Liver (tissue), 9 donors: Measurements from ENCODE around the gene DUSP23. TPM values are rescaled to one million over a fixed set of nuclear protein-coding genes. Genes with fewer than 3 reads are reported as not detected.

Source experiments
- DNase-seq: peaks from one replicate; pipeline ENCODE4 v3.0.0-alpha.2; 2017; ENCODE audit warnings: low spot score
- H3K27ac ChIP-seq, 2 donors: one replicate each; pipeline ENCODE4 v1.7.0; 2013; ENCODE audit warnings: inconsistent platforms in 2 of 2, low read length in 2 of 2, control low read depth in 1 of 2, low read depth in 1 of 2, mild to moderate bottlenecking in 1 of 2
- H3K27me3 ChIP-seq, 4 donors: one replicate each; pipeline versions ENCODE4 v1.6.1 to v1.7.0; 2013; ENCODE audit warnings: low read length in 3 of 4, inconsistent platforms in 1 of 4, mild to moderate bottlenecking in 1 of 4, moderate library complexity in 1 of 4; ENCODE audit not compliant: control insufficient read depth in 4 of 4, insufficient read depth in 4 of 4
- H3K36me3 ChIP-seq, 4 donors: one replicate each; pipeline versions ENCODE4 v1.6.1 to v1.7.0; 2013; ENCODE audit warnings: low read length in 3 of 4, mild to moderate bottlenecking in 3 of 4, low read depth in 1 of 4, moderate library complexity in 1 of 4; ENCODE audit not compliant: control insufficient read depth in 4 of 4, insufficient read depth in 3 of 4
- H3K4me1 ChIP-seq, 4 donors: one replicate each; pipeline versions ENCODE4 v1.6.1 to v1.7.0; 2013; ENCODE audit warnings: low read length in 3 of 4, mild to moderate bottlenecking in 3 of 4, moderate library complexity in 1 of 4; ENCODE audit not compliant: control insufficient read depth in 4 of 4, insufficient read depth in 4 of 4
- H3K4me3 ChIP-seq, 3 donors: one replicate each; pipeline versions ENCODE4 v1.6.1 to v1.7.0; 2013; ENCODE audit warnings: low read length in 3 of 3, control low read depth in 1 of 3, low read depth in 1 of 3, mild to moderate bottlenecking in 1 of 3
- H3K9ac ChIP-seq, 2 donors: one replicate each; pipeline ENCODE4 v1.7.0; 2013; ENCODE audit warnings: low read length in 2 of 2, mild to moderate bottlenecking in 2 of 2, moderate library complexity in 2 of 2, control low read depth in 1 of 2, low read depth in 1 of 2
- H3K9me3 ChIP-seq, 4 donors: one replicate each; pipeline versions ENCODE4 v1.6.1 to v1.7.0; 2013; ENCODE audit warnings: low read length in 3 of 4; ENCODE audit not compliant: control insufficient read depth in 4 of 4
- ATF3 ChIP-seq: IDR thresholded peaks from 2 replicates; pipeline ENCODE4 v1.6.1; 2016; ENCODE audit warnings: antibody characterized with exemption
- EGR1 ChIP-seq, 2 donors: IDR thresholded peaks; 2 replicates each; pipeline ENCODE4 v1.6.1; 2016 to 2018; ENCODE audit warnings: antibody characterized with exemption in 2 of 2, low read depth in 2 of 2
- FOXA1 ChIP-seq: IDR thresholded peaks from 2 replicates; pipeline ENCODE4 v1.6.1; 2016; ENCODE audit warnings: antibody characterized with exemption
- FOXA2 ChIP-seq: IDR thresholded peaks from 2 replicates; pipeline ENCODE4 v1.6.1; 2016; ENCODE audit warnings: antibody characterized with exemption
- GABPA ChIP-seq, 2 donors: IDR thresholded peaks in 1 of 2; conservative IDR thresholded peaks in 1 of 2; 2 replicates each; pipeline ENCODE4 v1.6.1; 2016; ENCODE audit warnings: antibody characterized with exemption in 2 of 2, mild to moderate bottlenecking in 1 of 2, moderate library complexity in 1 of 2
- HNF4A ChIP-seq, 2 donors: conservative IDR thresholded peaks; 2 replicates each; pipeline ENCODE4 v1.6.1; 2016; ENCODE audit warnings: antibody characterized with exemption in 2 of 2, mild to moderate bottlenecking in 2 of 2
- HNF4G ChIP-seq: IDR thresholded peaks from 2 replicates; pipeline ENCODE4 v1.6.1; 2016; ENCODE audit warnings: antibody characterized with exemption
- JUND ChIP-seq, 2 donors: IDR thresholded peaks; 2 replicates each; pipeline ENCODE4 v1.6.1; 2016; ENCODE audit warnings: antibody characterized with exemption in 2 of 2
- NR2F2 ChIP-seq: IDR thresholded peaks from 2 replicates; pipeline ENCODE4 v1.6.1; 2016; ENCODE audit warnings: antibody characterized with exemption
- RAD21 ChIP-seq, 2 donors: IDR thresholded peaks; 2 replicates each; pipeline ENCODE4 v1.6.1; 2016; ENCODE audit warnings: antibody characterized with exemption in 2 of 2, mild to moderate bottlenecking in 2 of 2
- RXRA ChIP-seq, 2 donors: IDR thresholded peaks; 2 replicates each; pipeline ENCODE4 v1.6.1; 2017 to 2018; ENCODE audit warnings: antibody characterized with exemption in 2 of 2, mild to moderate bottlenecking in 1 of 2
- SP1 ChIP-seq: IDR thresholded peaks from 2 replicates; pipeline ENCODE4 v1.6.1; 2018; ENCODE audit warnings: antibody characterized with exemption, mild to moderate bottlenecking
- TAF1 ChIP-seq: conservative IDR thresholded peaks from 2 replicates; pipeline ENCODE4 v1.6.1; 2016; ENCODE audit warnings: antibody characterized with exemption, mild to moderate bottlenecking
- YY1 ChIP-seq: IDR thresholded peaks from 2 replicates; pipeline ENCODE4 v1.6.1; 2016; ENCODE audit warnings: antibody characterized with exemption, mild to moderate bottlenecking
- ZBTB33 ChIP-seq: IDR thresholded peaks from 2 replicates; pipeline ENCODE4 v1.6.1; 2016; ENCODE audit warnings: antibody characterized with exemption
- WGBS: extraction: QIAGEN DNeasy Blood & Tissue Kit; methylation state at CpG from one replicate; pipeline ENCODE4 v1.1.7; 2013; 5-methylcytosine and 5-hydroxymethylcytosine counted together
- polyA plus RNA-seq, 2 donors: library from polyadenylated mRNA; stranded (reverse) in 1 of 2; unstranded in 1 of 2; fragments of 200-250 nt in 1 of 2; fragments of >200 nt in 1 of 2; fragmentation: Nextera tagmentation in 1 of 2; extraction: Ambion mirVana in 1 of 2; gene quantifications; one replicate each; pipeline versions ENCODE4 v1.2.1 to v1.2.3, GENCODE V29; 2013 to 2015
- total RNA-seq, 2 donors: library from RNA; depleted of rRNA; stranded (reverse); fragments of >200 nt; gene quantifications; one replicate each; pipeline ENCODE4 v1.2.3, GENCODE V29; 2014
- TF ChIP-seq, protein P1 (sequence below): IDR thresholded peaks from 2 replicates; pipeline ENCODE4 v1.6.1; 2016; ENCODE audit warnings: antibody characterized with exemption, mild to moderate bottlenecking
- TF ChIP-seq, protein P2 (sequence below): IDR thresholded peaks from 2 replicates; pipeline ENCODE4 v1.6.1; 2016; ENCODE audit warnings: antibody characterized with exemption
- donor health status: healthy.
- donor health status: healthy.
- donor health status: healthy.
- donor health status: healthy.
- donor health status: healthy.

The DUSP23 gene
- total and polyA plus RNA-seq, 4 donors: 26.6 to 192 (median 113) TPM

DNA sequence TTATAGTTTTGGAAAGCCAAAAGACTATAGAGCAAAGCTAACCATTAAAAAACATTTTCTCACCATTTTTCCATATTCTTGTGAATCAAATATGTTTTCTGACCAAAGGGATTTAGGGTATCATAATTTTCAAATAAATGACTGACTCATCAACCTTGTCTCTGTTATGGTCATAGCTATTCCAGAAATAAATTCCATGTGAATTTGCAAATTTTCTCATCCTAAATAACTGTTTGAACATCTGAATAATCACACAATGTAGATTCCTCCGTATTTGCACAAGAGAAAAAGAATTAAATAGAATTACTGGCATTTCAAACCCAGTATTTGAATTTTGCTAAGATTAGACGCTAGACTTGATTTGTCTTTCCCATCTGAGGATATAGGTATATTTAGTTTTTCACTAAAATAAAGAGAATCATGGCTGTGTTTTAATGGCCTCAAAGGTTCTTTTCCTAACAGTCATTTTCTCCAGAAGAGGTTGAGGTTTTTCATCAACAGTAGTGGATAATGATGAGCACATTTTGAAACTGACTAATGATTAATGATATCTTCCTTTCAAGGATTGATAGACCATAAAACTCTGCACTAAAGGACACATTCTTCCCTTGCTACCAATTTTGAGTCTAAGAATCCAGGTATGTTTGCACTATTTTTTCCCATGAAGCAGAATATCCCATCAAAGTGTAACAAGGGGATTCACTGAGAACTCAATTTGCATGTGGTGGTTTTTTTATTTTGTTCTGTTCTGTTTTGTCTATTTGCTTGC is 9.5 kb upstream of the DUSP23 start (continued):
- TF ChIP-seq, protein P1, sequence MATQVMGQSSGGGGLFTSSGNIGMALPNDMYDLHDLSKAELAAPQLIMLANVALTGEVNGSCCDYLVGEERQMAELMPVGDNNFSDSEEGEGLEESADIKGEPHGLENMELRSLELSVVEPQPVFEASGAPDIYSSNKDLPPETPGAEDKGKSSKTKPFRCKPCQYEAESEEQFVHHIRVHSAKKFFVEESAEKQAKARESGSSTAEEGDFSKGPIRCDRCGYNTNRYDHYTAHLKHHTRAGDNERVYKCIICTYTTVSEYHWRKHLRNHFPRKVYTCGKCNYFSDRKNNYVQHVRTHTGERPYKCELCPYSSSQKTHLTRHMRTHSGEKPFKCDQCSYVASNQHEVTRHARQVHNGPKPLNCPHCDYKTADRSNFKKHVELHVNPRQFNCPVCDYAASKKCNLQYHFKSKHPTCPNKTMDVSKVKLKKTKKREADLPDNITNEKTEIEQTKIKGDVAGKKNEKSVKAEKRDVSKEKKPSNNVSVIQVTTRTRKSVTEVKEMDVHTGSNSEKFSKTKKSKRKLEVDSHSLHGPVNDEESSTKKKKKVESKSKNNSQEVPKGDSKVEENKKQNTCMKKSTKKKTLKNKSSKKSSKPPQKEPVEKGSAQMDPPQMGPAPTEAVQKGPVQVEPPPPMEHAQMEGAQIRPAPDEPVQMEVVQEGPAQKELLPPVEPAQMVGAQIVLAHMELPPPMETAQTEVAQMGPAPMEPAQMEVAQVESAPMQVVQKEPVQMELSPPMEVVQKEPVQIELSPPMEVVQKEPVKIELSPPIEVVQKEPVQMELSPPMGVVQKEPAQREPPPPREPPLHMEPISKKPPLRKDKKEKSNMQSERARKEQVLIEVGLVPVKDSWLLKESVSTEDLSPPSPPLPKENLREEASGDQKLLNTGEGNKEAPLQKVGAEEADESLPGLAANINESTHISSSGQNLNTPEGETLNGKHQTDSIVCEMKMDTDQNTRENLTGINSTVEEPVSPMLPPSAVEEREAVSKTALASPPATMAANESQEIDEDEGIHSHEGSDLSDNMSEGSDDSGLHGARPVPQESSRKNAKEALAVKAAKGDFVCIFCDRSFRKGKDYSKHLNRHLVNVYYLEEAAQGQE: no peak
- TF ChIP-seq RAD21 (IDR thresholded peaks at IDR 0.05) (no peak), EGR1 (IDR thresholded peaks at IDR 0.05; ENCODE audit: low read depth in 2 of 2) (no peak), FOXA1 (no peak)

DNA sequence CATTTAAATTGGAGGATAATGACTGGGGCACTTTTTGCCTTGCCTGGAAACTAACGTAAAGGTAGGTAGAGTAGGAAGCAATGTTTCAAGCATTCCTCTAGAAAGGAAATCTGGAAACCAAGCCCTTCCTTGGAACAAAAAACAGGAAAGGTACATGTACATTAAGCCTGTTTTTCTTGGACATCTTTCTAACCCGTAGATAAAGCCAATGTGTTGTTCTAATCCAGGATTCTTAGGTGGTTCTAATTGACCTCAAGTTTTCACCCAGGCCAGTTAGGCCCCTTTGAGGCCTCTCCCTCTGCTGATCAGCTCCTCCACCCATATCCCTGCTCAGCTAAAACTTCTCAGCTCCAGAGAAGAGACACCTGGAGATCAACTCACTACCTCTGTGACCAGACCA is 6.3 kb upstream of the DUSP23 start:
- H3K27me3 ChIP-seq: no peaks in the 10 kb centered on the region
- no peak overlapping the region for H3K27ac ChIP-seq
- H3K9me3 ChIP-seq: no peaks in the 10 kb centered on the region
- no peak for DNase-seq
- H3K9ac ChIP-seq: no peak overlapping the region
- TF ChIP-seq ZBTB33: no peak
- no peak for TF ChIP-seq SP1
- no peak for TF ChIP-seq FOXA1
- no peak for TF ChIP-seq TAF1
- no peak for TF ChIP-seq GABPA (IDR thresholded peaks at IDR 0.05 in 1 of 2, conservative IDR thresholded peaks at IDR 0.05 in 1 of 2)
- TF ChIP-seq HNF4A (conservative IDR thresholded peaks at IDR 0.05): no peak
- no peak for TF ChIP-seq FOXA2
- no peak for TF ChIP-seq ATF3
- TF ChIP-seq RAD21 (IDR thresholded peaks at IDR 0.05): no peak
- TF ChIP-seq, protein P1: no peak
- TF ChIP-seq JUND (IDR thresholded peaks at IDR 0.05): no peak
- no peak for TF ChIP-seq RXRA (IDR thresholded peaks at IDR 0.05)
- TF ChIP-seq, protein P2, sequence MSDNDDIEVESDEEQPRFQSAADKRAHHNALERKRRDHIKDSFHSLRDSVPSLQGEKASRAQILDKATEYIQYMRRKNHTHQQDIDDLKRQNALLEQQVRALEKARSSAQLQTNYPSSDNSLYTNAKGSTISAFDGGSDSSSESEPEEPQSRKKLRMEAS: no peak
- TF ChIP-seq YY1: no peak
- no peak for TF ChIP-seq HNF4G
- no peak for TF ChIP-seq NR2F2
- peaks cover 3 to 13% (median 5%) of the 10 kb centered on the region in 4 donors for H3K4me1 ChIP-seq
- 87% methylated on average over 2 of the region's 2 CpGs for WGBS
- H3K36me3 ChIP-seq: no peaks in the 10 kb centered on the region
- no peak overlapping the region for H3K4me3 ChIP-seq
